ENCODE measurements around the gene KCNB1. TPM values are rescaled to one million over a fixed set of nuclear protein-coding genes. Genes with fewer than 3 reads are reported as not detected.

Gene KCNB1
- total and polyA plus RNA-seq, 2 experiments from 2014 or later: 0.06 to 0.10 TPM

GRCh38 chr20:49403911-49404310, 78.6 kb downstream of the KCNB1 start:
- H3K27me3 ChIP-seq: no peaks in the 10 kb centered on the region
- TF ChIP-seq CTCF (IDR thresholded peaks at IDR 0.05; ENCODE audit: low read depth, low read length): no peak
- DNase-seq (ENCODE audit: low read depth in 1 of 2, low spot score in 1 of 2): no peak
- no peaks in the 10 kb centered on the region for H3K9me3 ChIP-seq (ENCODE audit: low read depth)
- no peak overlapping the region for H3K27ac ChIP-seq
- no peaks in the 10 kb centered on the region for H3K36me3 ChIP-seq
- no peak overlapping the region for H3K4me3 ChIP-seq
- H3K4me1 ChIP-seq (ENCODE audit: low read depth): no peaks in the 10 kb centered on the region

- Histone ChIP-seq H3K4me1 (ENCODE audit: low read depth) (no peaks in the 10 kb centered on the region), H3K4me3 (no peak overlapping the region), H3K27me3 (no peaks in the 10 kb centered on the region), H3K9me3 (ENCODE audit: low read depth) (no peaks in the 10 kb centered on the region), H3K36me3 (no peaks in the 10 kb centered on the region), H3K27ac (no peak overlapping the region)
- DNase-seq (ENCODE audit: low read depth in 1 of 2, low spot score in 1 of 2): no peak
- TF ChIP-seq CTCF (IDR thresholded peaks at IDR 0.05; ENCODE audit: low read depth, low read length): no peak
Measured at GRCh38 chr20:49403012-49403411, 79.5 kb downstream of the KCNB1 start.

GRCh38 chr20:49400904-49401303, 81.6 kb downstream of the KCNB1 start:
- H3K9me3 ChIP-seq (ENCODE audit: low read depth): no peaks in the 10 kb centered on the region

GRCh38 chr20:49400410-49400809, 82.1 kb downstream of the KCNB1 start:
- peak in 1 of 2 donors; percentile 68 for DNase-seq (ENCODE audit: low read depth in 1 of 2, low spot score in 1 of 2)
- Histone ChIP-seq H3K27me3 (no peaks in the 10 kb centered on the region), H3K9me3 (ENCODE audit: low read depth) (no peaks in the 10 kb centered on the region), H3K27ac (no peak overlapping the region), H3K36me3 (no peaks in the 10 kb centered on the region), H3K4me1 (ENCODE audit: low read depth) (no peaks in the 10 kb centered on the region), H3K4me3 (no peak overlapping the region)
- no peak for TF ChIP-seq CTCF (IDR thresholded peaks at IDR 0.05; ENCODE audit: low read depth, low read length)

More at GRCh38 chr20:49400904-49401303, 81.6 kb downstream of the KCNB1 start:
- no peak overlapping the region for H3K27ac ChIP-seq
- H3K4me3 ChIP-seq: no peak overlapping the region
- H3K36me3 ChIP-seq: no peaks in the 10 kb centered on the region
- TF ChIP-seq CTCF (IDR thresholded peaks at IDR 0.05; ENCODE audit: low read depth, low read length): no peak
- no peaks in the 10 kb centered on the region for H3K4me1 ChIP-seq (ENCODE audit: low read depth)
- peak in 1 of 2 donors; percentile 57 for DNase-seq (ENCODE audit: low read depth in 1 of 2, low spot score in 1 of 2)
- H3K27me3 ChIP-seq: no peaks in the 10 kb centered on the region

GRCh38 chr20:49399329-49399728, 83.1 kb downstream of the KCNB1 start:
- H3K9me3 ChIP-seq (ENCODE audit: low read depth): no peaks in the 10 kb centered on the region
- DNase-seq (ENCODE audit: low read depth in 1 of 2, low spot score in 1 of 2): peak in 1 of 2 donors; percentile 70
- H3K4me1 ChIP-seq (ENCODE audit: low read depth): no peaks in the 10 kb centered on the region

More at GRCh38 chr20:49399329-49399728, 83.1 kb downstream of the KCNB1 start:
- TF ChIP-seq CTCF (IDR thresholded peaks at IDR 0.05; ENCODE audit: low read depth, low read length): no peak
- H3K27me3 ChIP-seq: no peaks in the 10 kb centered on the region
- no peaks in the 10 kb centered on the region for H3K36me3 ChIP-seq
- no peak overlapping the region for H3K4me3 ChIP-seq
- H3K27ac ChIP-seq: no peak overlapping the region

Measured in cardiac muscle cell (in vitro differentiated cells and primary cell).